NCI-H446 (cell line): ENCODE data around the gene SNU13.
"Not testable (repeated sequence)": the region's sequence is repeated elsewhere in the genome, so short reads cannot be mapped to it uniquely, and the experiment has no call there.

Experiments
- DNase-seq, 2 experiments: peaks; one replicate each; lab custom pipeline; 2025; lab: John Stamatoyannopoulos, UW

Gene SNU13

DNA sequence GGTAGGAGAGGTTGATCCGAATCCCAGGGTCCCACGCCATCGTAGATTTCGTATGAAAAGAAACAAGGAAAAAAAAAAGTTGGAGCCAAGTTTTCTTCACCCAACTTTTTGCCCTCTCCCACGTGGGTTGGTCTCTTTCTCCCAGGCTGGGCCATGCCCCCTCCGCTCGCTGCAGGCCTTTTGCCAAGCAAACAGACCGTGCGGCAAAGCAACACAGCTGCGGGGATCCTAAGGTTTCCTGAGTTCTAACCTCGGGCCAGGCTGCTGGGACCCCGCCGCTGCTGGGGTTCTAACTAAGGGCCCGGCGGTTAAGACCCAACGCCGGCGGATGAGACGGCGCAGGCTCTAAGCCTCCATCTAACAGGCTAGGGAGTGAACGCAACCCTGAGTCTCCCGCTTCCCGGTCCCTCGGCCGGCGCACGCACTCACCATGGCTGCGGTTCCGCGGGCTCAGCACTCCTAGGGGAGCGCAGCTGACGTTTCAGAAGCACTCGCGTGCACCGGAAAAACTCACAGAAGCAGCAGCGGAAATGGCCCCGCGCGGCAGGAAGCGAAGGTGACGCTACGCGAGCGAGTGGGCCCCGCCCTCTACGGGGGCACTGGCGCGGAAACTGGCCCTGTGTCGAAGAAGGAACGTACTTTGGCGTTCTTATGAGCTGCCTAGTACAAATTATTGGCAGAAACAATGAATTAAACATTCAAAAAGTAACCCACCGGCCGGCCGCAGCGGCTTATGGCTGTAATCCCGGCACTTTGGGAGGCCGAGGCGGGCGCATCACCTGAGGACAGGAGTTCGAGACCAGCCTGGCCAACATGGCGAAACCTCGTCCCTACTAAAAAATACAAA is at the start of gene SNU13:
TSS of gene SNU13 (minus strand) at position 503 of the 847 bp plus-strand sequence. CDS start at position 432, 71 bp downstream.
- peak; percentile 81 to 90 for DNase-seq

DNA sequence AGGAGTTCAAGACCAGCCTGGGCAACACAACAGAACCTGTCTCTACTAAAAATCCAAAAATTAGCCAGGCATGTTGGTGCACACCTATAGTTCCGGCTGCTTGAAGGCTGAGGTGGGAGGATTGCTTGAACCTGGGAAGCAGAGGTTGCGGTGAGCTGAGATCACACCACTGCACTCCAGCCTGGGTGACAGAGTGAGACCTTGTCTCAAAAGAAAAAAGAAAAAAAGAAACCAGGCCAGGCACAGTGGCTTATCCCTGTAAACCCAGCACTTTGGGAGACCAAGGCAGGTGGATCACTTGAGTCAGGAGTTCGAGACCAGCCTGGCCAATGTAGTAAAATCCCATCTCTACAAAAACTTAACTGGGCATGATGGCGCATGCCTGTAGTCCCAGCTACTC is 44.6 kb upstream of the SNU13 start:
- not testable (repeated sequence) for DNase-seq

DNA sequence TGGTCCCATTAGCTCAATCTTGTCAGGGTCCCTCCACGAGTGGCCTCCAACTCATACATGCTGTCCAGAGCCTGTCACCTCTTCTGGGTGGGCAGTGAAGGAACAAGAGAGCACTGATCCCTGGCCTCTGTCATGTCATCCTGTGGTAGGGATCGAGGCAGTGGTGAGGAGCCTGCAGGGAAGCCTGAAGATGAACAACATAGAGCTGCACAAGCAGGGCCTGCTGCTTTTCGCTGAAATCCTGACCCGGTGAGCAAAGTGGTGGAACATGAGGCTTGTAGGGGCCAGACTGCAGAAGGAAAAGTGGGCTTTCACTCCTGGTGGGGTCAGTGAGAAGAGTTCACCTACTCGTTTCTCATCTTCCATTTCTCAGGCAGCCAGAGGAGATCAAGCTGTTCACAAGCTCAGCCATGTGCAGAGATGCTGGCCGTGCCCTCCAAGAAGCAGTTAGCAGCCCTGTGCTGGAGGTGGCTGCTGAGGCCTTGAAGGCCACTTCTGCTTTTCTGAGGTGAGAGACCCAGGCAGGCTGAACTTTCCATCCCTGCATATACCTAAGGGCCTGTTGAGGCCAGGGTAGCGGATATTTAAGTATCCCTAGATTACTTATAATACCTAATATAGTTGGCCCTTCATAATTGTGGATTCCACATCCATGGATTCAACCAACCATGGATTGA is 43.6 kb upstream of the SNU13 start:
- DNase-seq = no peak

DNA sequence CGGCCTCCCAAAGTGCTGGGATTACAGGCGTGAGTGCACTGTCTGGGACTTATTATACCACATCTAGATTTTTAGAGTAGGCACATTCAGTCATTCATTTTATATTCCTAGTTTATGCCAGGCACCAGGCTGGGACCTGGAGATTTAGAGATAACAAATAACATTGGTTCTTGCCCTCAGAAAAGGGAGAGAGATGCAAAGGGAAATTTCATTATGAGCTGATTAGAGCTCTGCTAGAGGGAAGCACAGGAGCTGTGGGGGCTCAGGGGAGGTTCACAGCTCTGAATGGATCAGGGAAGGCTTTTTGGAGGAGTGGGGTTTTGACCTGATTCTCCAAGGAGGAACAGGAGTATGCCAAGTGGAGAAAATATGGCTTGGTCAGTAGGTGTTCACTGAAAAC is 42.9 kb upstream of the SNU13 start:
- DNase-seq = no peak

DNA sequence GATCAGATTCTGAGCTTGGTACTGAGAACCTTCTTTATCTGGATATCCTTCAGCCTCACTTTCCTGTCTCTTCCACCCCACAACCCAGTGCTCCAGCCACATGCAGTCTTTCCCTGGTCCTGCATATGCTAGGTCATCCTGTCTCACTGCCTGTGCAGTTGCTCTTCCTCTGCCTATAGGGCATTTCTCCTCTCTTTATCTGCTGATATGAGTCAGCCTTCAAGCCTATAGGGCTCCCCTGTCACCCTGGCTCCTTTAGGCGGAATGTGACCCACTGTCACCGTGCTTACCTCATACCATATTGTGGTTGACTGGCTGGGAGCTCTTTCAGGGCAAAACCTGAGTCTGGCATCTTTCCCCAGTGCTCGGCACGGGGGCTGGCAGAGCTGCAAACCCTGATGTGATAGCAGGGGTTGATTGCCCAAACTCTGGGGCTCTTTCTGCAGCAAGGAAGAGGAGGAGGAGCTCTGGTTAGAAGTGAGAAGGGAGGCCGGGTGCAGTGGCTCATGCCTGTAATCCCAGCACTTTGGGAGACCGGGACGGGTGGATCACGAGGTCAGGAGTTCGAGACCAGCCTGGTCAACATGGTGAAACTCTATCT is 36.9 kb upstream of the SNU13 start:
- DNase-seq = no peak

DNA sequence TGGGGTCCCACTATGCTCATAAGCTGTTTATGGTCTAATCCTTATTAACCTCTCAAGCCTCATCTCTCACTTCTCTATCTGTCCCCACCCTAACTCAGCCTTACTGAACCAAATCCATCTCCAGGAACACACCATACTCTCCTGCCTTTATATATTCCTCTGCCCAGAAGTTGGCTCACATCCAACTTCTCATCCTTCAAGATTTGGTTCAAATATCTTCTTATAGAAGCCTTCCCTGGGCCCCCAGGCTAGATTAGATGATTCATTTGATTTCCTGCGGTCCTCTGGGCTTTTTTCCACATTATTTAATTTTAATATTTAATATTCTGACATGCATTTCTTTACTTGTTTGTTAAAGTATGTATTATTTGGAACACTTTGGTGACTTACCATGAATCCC is 33.8 kb upstream of the SNU13 start:
- DNase-seq = no peak

DNA sequence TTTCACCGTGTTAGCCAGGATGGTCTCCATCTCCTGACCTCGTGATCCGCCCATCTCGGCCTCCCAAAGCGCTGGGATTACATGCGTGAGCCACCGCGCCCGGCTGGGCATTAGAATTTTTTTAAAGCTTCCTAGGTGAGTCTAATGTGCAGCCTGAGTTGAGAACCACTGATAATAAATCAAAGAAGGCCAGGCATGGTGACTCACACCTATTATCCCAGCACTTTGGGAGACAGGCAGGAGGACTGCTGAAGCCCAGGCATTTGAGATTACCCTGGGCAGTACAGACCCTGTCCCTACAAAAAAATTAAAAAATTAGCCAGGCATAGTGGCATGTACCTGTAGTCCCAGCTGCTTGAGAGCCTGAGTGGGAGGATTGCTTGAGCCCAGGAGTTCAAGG is 24.3 kb upstream of the SNU13 start:
- DNase-seq = no peak

DNA sequence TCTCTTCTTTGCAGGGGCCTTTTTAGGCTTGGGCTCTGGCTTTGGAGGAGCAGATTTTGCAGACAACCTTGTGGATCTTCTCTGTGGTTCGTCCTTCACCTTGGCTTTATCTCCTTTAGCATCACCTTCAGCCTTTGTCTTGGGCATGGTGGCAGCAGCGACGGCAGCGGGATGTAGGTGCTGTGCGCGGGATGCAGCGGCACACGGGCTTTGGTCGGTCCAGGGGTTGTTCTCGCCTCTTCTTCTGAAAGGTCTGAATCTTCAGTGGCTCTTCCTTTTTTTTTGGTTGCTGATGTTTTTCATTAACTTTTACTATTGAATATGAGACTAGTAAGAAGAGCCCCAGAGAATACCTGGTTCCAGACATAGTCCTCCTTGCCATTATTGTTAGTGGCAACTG is 20.7 kb upstream of the SNU13 start:
- no peak for DNase-seq

DNA sequence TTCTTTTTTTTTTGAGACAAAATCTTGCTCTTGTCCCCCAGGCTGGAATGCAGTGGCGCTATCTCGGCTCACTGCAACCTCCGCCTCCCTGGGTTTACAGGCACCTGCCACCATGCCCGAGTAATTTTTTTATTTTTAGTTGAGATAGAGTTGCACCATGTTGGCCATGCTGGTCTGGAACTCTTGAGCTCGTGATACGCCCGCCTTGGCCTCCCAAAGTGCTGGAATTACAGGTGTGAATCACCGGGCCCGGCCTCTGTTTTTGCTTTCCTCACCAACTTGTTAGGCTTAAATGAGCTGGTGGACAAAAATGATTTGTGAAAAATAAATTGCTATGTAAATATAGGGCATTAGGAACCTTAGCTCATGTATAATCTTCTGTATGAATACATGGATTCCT is 14.1 kb upstream of the SNU13 start:
- no peak for DNase-seq

DNA sequence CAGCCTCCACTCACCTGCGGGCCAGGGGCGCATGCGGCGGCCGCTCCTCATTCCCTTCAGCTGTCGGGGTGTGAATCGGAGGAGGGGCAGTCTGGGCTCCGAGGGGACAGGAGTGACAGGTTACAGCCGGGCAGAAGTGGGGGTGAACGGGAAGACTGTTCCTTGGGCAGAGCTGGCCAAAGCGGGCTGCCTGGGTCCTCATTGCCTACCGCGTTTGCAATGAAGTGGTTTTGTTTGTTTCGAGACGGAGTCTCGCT is 11.4 kb upstream of the SNU13 start:
- DNase-seq = no peak

DNA sequence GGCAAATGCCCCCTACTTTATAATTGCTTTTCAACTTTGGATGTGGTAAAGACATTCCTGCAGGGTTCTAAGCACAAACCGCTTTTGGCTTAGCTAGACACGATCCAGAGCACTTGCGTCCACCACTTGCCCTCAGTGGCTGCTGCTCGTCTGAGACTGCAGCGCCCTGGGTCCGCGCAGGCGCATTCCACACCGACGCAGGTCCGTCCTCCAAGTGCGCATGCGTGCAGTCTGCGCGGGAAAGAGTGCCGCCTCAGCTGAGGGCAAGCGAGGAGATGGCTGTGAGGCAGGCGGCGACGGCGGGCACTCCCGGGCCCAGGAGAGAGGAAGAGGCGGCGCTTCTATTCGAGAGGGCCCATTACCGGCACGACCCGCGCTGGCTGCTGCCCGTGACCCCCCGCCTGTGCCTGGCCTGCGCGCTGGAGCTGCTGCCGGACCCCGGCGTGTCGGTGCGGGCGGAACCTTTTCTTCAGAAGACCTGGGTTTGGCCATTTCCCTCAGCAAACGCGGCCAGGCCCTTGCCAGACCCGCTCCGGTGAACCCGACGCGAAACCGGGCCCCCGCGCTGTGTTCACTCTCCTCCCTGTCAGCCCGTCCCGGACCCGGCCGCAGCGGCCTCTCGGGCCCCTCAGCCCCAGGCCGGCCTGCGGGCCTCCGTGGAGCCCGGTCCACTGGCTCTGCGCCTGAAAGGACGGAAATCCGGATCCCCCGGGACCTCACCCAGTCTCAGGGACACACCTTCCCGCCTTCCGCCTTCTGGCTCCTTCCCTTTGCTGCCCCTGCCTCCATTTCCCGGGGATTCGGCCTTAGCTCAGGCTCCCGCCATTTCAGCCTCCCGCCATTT is 10.8 kb upstream of the SNU13 start, which contains the start of gene MEI1:
TSS of gene MEI1 (plus strand) at position 240 of the 844 bp plus-strand sequence. CDS start at position 276, 36 bp downstream.
- no peak for DNase-seq

DNA sequence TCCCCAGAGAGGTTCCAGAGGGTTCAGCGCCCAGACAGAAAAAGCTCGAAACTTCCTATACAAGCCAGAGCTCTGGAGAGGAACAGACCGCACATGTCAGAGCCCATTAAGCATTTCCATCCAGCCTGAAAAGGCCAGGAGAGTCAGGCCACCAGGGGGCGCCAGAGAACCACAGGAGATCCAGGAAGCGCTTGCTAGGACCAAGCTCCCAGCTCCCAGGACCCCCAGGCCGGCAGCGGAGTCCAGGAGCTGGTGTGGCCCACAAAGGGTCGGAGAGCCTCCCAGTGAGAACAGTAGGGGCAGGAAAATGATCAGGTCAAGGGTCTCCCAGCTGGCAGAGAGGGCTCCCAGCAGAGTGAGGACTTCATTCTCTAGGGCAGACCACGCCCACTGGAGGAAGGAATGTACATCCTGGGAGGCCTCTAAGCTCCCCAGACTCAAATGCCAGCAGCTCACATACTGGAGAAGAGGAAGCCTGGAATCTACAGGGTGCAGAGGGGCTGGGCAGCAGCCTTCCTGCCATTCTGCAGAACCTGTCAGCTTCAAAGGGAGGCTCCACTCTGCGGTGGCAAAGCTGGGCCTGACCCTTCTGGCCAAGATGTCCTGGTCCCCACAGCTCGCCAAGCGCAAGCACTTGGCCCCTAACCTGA is 8.6 kb upstream of the SNU13 start:
- peak; percentile 57 to 89 for DNase-seq

DNA sequence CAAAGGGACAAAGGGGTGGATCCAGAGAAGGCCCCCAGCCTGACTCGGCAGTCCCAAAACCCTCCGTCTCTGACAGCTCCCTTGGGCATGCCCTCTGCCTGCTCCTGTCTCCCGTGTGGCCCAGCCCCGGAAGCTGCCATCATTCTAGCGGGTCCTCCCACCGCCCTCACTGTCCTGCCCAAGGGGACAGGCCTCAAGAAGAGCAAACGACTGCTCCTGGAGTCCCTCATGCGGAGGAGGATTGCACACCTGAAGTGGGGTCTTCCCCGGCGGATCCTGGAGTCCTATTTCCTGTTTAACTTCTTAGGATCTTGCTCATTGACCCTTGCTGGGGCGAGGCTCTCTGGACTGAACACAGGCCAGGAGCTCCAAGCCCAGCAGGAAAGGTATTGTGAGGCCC is 8.0 kb upstream of the SNU13 start:
- DNase-seq = no peak

DNA sequence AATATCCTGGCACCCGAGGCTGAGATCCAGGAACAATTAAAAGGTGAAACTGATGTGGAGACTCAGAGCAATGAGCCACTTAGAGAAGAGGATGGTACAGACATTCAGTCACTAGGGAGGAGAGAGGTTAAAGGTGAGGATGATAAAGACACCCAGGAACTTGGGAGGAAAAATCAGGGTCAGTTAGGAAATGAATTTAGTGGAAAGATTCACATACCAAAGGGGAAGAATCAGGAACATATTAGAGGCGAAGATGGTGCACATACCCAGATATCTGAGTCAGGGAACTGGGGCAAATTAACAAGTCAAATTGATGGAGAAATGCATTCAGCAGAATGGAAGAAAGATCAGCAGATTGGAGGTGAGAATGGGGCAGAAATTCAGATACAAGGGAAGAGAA is 6.5 kb upstream of the SNU13 start:
- no peak for DNase-seq

DNA sequence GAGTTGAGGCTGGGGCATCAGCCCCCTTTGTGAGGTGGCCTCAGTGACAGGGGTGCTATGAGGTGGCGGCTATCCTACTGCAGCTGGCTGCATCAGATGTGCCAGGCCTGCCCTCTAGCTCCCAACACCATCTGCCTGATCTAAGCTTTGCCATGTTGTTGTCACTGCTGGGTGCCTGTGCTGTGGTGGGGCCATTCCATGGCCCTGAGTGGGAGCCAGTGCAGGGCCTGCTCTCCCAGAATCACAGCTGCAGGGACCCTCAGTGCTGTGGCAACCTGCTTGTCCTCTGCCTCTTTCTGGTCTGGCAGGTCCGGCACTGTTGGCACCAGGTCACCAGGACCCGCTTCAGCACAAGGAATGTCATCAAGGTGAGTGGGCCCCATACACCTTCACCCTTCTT is 1.8 kb upstream of the SNU13 start:
- no peak for DNase-seq

DNA sequence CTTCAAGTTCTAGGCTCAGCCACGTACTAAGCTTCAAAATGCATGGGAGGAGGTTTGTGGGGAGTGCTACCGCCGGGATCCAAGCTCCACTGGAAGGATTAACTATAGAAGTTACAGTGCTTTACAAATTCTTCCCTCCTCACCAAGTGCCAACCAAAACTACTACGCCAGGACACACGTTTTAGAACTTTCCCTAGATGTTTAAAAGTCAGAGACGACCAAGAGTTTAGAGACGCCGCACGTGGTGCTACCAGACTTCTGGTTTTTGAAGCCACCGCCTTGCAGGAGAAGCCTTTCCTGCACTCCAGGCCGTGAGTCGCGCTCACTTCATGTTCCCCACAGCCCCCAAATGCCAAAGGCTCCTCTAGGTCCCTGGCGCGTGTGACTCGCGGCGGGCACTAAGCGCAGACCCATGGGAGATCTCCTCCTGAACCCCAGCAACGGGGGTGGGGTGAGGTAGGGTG is 734 bp downstream of the SNU13 start:
- no peak for DNase-seq

DNA sequence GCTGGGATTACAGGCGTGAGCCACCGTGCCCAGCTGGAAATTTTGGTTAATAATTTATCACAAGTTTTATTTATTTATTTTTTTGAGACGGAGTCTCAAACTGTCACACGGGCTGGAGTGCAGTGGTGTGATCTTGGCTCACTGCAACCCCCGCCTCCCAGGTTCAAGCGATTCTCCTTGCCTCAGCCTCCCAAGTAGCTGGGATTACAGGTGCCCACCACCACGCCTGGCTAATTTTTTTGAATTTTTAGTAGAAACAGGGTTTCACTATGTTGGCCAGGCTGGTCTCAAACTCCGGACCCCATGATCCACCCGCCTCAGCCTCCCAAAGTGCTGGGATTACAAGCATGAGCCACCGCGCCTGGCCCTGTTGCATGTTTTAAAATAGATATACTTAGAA is 1.8 kb downstream of the SNU13 start:
- not testable (repeated sequence) for DNase-seq

DNA sequence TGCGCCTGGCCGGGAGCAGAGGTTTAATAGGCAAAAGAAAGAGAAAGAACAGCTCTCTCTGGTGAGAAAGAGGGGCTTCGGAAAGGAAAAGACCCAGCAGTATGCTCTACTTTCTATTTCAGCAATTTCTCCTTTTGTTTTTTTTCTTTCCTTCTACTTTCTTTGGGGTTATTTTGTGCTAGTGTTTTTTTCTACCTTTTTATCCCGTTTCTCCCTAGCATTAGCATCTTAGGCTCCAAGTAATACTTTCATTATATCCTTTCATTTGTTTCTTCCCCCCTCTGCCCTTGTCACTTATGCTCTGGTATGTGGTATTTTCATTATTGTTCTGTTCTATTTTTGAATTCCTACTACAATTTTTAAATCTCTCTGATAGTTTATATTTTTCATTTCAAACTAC is 4.5 kb downstream of the SNU13 start:
- DNase-seq = no peak

DNA sequence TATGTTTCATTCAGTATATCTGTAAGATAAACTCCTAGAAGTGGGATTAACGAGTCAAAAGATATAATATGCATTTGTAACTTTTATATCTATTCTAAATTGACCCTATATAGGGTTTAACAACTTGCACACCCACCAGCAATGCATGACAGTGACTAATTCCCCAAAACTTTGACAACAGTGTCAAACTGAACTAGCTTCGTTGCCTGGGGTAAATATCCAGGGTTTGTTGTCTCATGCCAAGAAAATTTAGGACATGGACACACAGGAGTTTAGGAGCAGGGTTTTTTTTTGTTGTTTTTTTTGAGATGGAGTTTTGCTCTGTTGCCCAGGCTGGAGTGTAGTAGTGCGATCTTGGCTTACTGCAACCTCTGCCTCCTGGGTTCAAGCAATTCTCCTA is 5.1 kb downstream of the SNU13 start:
- no peak for DNase-seq

DNA sequence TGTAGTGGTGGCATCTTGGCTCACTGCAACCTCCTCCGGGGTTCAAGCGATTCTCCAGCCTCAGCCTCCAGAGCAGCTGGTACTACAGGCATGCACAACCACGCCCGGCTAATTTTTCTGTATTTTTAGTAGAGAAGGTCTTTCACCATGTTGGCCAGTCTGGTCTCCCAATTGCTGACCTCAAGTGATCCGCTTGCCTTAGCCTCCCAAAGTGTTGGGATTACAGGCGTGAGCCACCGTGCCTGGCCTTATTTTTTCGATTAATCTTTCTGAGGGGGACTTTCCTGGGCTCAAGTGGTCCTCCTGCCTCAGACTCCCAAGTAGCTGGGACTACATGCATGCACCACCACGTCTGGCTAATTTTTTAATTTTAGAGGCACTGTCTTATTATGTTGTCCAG is 5.6 kb downstream of the SNU13 start:
- no peak for DNase-seq

DNA sequence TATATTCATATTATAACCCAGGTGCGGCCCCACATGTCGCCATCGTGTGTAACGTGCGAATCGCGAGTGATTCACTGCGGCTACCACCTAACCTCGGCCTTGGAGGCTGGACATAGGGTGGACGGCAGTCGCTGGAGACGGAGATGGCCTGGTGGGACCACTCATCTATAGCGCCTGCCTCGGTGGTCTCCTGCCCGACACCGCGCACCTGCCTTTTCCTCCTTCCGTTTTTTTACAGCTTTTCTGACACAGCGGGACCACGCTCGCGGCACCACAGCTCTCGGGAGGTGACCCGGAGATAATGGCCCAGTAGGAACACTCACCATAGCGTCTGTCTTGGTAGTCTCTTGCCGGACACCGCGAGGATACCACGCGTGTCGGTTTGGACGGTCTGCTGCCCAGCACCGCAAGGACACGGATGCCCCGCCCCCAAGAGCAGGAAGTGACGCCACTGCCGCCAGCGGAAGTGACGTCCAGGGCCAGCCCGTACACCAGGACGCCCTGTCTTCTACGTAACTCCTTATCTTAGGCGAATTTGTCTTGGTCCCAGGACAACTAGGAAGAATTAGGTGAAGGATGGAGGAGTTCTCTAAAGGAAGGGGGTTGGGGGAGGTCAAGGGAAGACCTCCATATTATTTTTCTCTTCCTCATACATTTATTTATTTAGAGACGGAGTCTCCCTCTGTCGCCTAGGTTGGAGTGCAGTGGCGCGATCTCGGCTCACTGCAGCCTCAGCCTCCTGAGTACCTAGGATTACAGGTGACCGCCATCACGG is 6.4 kb downstream of the SNU13 start:
- peak; percentile 55 to 83 for DNase-seq
